Gastrocnemius medialis (tissue), 4 donors: ENCODE measurements around the gene TMTC2.

Experiments
- CTCF ChIP-seq, 5 experiments: fragments of 450-650 bp in 3 of 5; fragments of 200-600 bp in 2 of 5; sonication (generic) in 2 of 5; IDR thresholded peaks in 4 of 5; conservative IDR thresholded peaks in 1 of 5; 1 replicate in 4 of 5; 2 replicates in 1 of 5; pipeline ENCODE4 v1.5.1; 2016 to 2019; ENCODE audit warnings: antibody characterized with exemption in 5 of 5, mild to moderate bottlenecking in 3 of 5, moderate library complexity in 3 of 5
- POLR2A ChIP-seq, 2 donors: fragments of 450-650 bp; IDR thresholded peaks; one replicate each; pipeline ENCODE4 v1.6.1; 2017; ENCODE audit warnings: antibody characterized with exemption in 2 of 2, mild to moderate bottlenecking in 2 of 2, moderate library complexity in 2 of 2

GRCh38 chr12:82838131-82838551 is 151.4 kb downstream of the TMTC2 start:
- TF ChIP-seq POLR2A (IDR thresholded peaks at IDR 0.05) (no peak), CTCF (IDR thresholded peaks at IDR 0.05 in 4 of 5, conservative IDR thresholded peaks at IDR 0.05 in 1 of 5) (no peak)
